ENCODE measurements around the gene GFY. TPM values are rescaled to one million over a fixed set of nuclear protein-coding genes. Genes with fewer than 3 reads are reported as not detected.

Gene GFY, protein sequence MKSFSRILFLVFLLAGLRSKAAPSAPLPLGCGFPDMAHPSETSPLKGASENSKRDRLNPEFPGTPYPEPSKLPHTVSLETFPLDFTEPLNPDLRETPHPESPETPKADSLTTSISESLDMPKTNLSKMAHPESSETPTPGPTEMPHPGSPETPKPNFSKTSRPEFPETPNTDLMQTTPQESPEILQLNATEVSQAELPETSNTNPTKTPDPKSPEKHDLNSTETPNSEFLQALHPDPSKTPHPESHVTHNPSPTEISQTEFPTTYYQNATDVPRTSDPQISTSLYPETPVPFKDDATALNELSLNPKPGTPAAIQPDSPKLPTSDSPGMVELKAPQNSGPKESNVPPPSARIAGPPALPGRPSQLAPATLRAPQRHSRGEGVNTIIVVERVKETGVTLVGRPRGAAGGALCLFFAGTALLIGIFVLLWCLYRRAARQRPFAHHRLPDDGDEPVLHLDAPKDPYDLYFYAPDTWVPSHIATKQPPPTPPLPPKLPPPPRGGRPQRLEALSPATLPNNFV
- total RNA-seq = not detected
- polyA plus RNA-seq = 0.05 TPM
- long read RNA-seq, donor 1 = 0 reads
- long read RNA-seq, donor 2 = 0 reads
- long read RNA-seq, donor 3 = 0 reads
- long read RNA-seq, donor 4 = 0 reads
- long read RNA-seq, donor 5 = 0 reads
- long read RNA-seq, donor 6 = 0 reads
- long read RNA-seq, donor 7 = 0 reads
- long read RNA-seq, donor 8 = 0 reads
- long read RNA-seq, donor 9 = 0 reads
- long read RNA-seq, donor 10 = 0 reads

DNA sequence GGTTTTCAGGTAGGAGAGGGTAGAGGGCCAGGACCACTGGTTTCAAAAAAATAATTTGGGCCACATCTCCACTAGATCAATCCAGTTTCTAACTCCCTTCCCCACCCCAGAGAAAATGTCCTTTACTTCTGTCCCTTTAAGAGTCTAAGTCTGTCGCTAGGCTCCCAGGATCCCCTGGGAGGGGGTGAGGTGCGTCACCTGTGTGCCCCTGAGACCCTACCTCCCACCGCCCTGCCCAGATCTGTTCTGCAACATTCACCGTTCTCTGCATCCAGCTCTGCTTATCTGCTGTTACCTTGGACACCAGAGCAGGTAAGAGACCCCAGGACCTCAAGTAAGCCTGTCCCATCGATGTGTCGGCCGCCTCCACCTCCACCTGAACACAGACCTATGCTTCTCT, at the start of gene GFY:
Gene GFY (plus strand): TSS at position 211 of the 400 bp plus-strand sequence. CDS start 1,043 bp downstream, outside the sequence.
- H3K9me3 ChIP-seq (ENCODE audit: control insufficient read depth in 2 of 2, insufficient read depth in 1 of 2, low read length in 1 of 2) = peaks cover 0 to 19% of the 10 kb centered on the region in 2 donors
- peaks cover 85 to 100% of the 10 kb centered on the region in 2 donors for H3K27me3 ChIP-seq (ENCODE audit: control insufficient read depth in 2 of 2, insufficient read depth in 1 of 2, low read length in 1 of 2)
- no peak within 1 kb of the TSS for H3K4me3 ChIP-seq (ENCODE audit: low read length in 2 of 2)
- WGBS = 68% methylated on average over 7 of the region's 7 CpGs
- H3K27ac ChIP-seq (ENCODE audit: low read depth in 1 of 2, low read length in 1 of 2) = no peak within 1 kb of the TSS
- peaks cover 4 to 33% of the 10 kb centered on the region in 2 donors for H3K4me1 ChIP-seq (ENCODE audit: control insufficient read depth in 2 of 2, insufficient read depth in 2 of 2, low read length in 2 of 2)
- DNase-seq (ENCODE audit: low read depth in 6 of 9, low spot score in 9 of 9) = no peak
- H3K36me3 ChIP-seq (ENCODE audit: control insufficient read depth in 2 of 2, insufficient read depth in 2 of 2, low read length in 1 of 2) = no peaks in the 10 kb centered on the region

DNA sequence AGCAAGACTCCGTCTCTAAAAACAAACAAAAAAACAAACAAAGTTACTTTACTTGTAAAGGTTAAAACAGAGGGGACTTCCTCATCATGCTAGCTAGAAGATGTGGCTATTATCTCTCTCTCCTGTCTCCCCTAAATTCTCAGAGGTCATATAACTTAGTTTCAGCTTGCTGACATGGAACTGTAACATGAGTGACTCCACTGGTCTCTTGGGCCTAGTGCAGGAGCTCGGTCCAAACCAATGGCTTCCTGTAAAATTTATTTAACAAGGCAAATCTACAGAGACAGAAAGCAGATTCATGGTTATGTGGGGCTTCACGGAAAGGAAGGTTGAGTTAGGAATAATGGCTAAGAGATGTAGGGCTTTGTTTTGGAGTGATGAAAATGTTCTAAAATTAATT, 46.7 kb upstream of the GFY start:
- 77% methylated on average over 3 of the region's 3 CpGs for WGBS
- Histone ChIP-seq H3K4me3 (ENCODE audit: low read length in 2 of 2) (no peak overlapping the region), H3K27me3 (ENCODE audit: control insufficient read depth in 2 of 2, insufficient read depth in 1 of 2, low read length in 1 of 2) (peaks cover 0 to 7% of the 10 kb centered on the region in 2 donors), H3K36me3 (ENCODE audit: control insufficient read depth in 2 of 2, insufficient read depth in 2 of 2, low read length in 1 of 2) (no peaks in the 10 kb centered on the region), H3K4me1 (ENCODE audit: control insufficient read depth in 2 of 2, insufficient read depth in 2 of 2, low read length in 2 of 2) (no peaks in the 10 kb centered on the region), H3K9me3 (ENCODE audit: control insufficient read depth in 2 of 2, insufficient read depth in 1 of 2, low read length in 1 of 2) (no peaks in the 10 kb centered on the region), H3K27ac (ENCODE audit: low read depth in 1 of 2, low read length in 1 of 2) (no peak overlapping the region)
- DNase-seq (ENCODE audit: low read depth in 6 of 9, low spot score in 9 of 9) = no peak

DNA sequence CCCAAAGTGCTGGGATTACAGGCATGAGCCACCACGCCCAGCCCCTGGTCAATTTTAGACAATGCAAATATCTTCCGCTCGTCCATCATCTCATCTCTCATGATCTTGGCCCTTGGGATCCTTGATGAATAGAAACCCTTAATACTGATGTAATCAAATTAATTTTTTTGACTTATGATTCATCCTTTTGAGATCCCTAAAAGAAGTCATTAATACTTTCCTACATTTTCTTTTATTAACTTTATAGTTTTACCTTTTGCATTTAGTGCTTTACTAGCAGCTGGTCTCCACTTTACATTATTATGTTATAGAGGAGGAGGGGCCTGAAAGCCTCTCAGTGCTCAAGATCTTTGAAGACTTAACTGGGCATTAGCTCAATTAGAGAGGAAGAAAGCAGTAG, 44.8 kb upstream of the GFY start:
- peaks cover 0 to 4% of the 10 kb centered on the region in 2 donors for H3K27me3 ChIP-seq (ENCODE audit: control insufficient read depth in 2 of 2, insufficient read depth in 1 of 2, low read length in 1 of 2)
- no peaks in the 10 kb centered on the region for H3K9me3 ChIP-seq (ENCODE audit: control insufficient read depth in 2 of 2, insufficient read depth in 1 of 2, low read length in 1 of 2)
- H3K27ac ChIP-seq (ENCODE audit: low read depth in 1 of 2, low read length in 1 of 2) = no peak overlapping the region
- H3K4me3 ChIP-seq (ENCODE audit: low read length in 2 of 2) = no peak overlapping the region
- no peak for DNase-seq (ENCODE audit: low read depth in 6 of 9, low spot score in 9 of 9)
- WGBS = 97% methylated on average over 3 of the region's 3 CpGs
- no peaks in the 10 kb centered on the region for H3K36me3 ChIP-seq (ENCODE audit: control insufficient read depth in 2 of 2, insufficient read depth in 2 of 2, low read length in 1 of 2)
- no peaks in the 10 kb centered on the region for H3K4me1 ChIP-seq (ENCODE audit: control insufficient read depth in 2 of 2, insufficient read depth in 2 of 2, low read length in 2 of 2)

DNA sequence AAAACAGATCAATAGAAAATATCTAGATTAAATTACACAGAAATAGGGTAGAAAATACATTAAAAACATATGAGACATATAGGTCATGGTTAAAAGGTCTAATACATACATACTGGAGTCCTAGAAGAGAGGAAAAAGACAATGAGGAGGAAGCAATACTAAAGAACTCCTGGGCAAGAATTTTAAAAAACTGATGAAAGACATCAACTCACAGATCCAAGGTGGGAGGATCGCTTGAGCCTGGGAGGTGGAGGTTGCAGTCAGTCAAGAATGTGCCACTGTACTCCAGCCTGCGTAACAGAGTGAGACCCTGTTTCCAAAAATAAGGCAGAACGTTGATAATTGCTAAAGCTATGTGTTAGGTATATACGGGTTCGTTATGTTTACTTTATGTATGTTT, 42.5 kb upstream of the GFY start:
- no peak for DNase-seq (ENCODE audit: low read depth in 6 of 9, low spot score in 9 of 9)
- no peak overlapping the region for H3K27ac ChIP-seq (ENCODE audit: low read depth in 1 of 2, low read length in 1 of 2)

DNA sequence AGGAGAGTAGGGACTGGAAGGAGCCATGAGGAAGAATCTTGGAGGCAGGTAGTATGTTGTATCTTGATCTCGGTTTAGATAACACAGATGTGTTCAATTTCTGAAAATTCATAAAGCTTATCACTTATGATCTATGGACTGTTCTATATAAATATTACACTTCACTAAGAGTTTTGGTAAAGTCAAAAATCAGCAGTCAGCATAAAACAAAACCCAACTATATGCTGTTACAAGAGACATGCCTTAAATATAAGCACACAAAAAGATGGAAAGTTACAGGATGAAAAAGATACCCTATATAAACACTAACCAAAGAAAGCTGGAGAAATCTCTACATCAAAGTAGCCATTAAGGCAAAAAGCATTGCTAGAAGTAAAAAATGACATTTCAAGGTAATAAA, 41.6 kb upstream of the GFY start:
- Histone ChIP-seq H3K27ac (ENCODE audit: low read depth in 1 of 2, low read length in 1 of 2) (no peak overlapping the region), H3K36me3 (ENCODE audit: control insufficient read depth in 2 of 2, insufficient read depth in 2 of 2, low read length in 1 of 2) (no peaks in the 10 kb centered on the region), H3K4me3 (ENCODE audit: low read length in 2 of 2) (no peak overlapping the region), H3K4me1 (ENCODE audit: control insufficient read depth in 2 of 2, insufficient read depth in 2 of 2, low read length in 2 of 2) (no peaks in the 10 kb centered on the region), H3K9me3 (ENCODE audit: control insufficient read depth in 2 of 2, insufficient read depth in 1 of 2, low read length in 1 of 2) (peaks cover 0 to 8% of the 10 kb centered on the region in 2 donors), H3K27me3 (ENCODE audit: control insufficient read depth in 2 of 2, insufficient read depth in 1 of 2, low read length in 1 of 2) (peaks cover 0 to 4% of the 10 kb centered on the region in 2 donors)
- no peak for DNase-seq (ENCODE audit: low read depth in 6 of 9, low spot score in 9 of 9)
- WGBS = 95% methylated on average over 1 of the region's 1 CpG

More for the DNA sequence above, 42.5 kb upstream of the GFY start:
- peaks cover 0 to 4% of the 10 kb centered on the region in 2 donors for H3K27me3 ChIP-seq (ENCODE audit: control insufficient read depth in 2 of 2, insufficient read depth in 1 of 2, low read length in 1 of 2)
- no peak overlapping the region for H3K4me3 ChIP-seq (ENCODE audit: low read length in 2 of 2)
- no peaks in the 10 kb centered on the region for H3K9me3 ChIP-seq (ENCODE audit: control insufficient read depth in 2 of 2, insufficient read depth in 1 of 2, low read length in 1 of 2)
- H3K36me3 ChIP-seq (ENCODE audit: control insufficient read depth in 2 of 2, insufficient read depth in 2 of 2, low read length in 1 of 2) = no peaks in the 10 kb centered on the region
- H3K4me1 ChIP-seq (ENCODE audit: control insufficient read depth in 2 of 2, insufficient read depth in 2 of 2, low read length in 2 of 2) = no peaks in the 10 kb centered on the region
- WGBS = 97% methylated on average over 5 of the region's 5 CpGs

DNA sequence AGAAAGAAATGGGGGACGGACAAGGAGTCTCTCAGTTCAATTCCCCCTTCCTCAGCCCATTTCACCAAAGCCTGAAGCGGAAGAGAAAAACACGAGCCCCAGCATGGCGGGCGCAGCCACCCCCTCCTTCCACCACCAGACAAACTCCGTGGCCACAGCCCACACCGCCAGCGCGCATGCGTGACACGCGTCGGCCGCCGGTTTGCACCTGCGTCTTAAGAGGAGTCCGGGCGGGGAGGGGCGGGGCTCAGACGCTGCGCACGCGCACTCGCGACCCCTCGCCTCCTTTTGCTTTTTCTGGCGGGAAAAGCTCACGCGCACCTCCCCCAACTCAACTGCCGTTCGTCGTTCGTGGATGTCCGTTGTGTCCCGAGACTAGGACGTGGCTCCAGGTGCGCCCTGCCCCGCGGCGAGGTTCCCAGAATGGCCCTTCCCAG, 37.2 kb upstream of the GFY start, which contains the start of gene KASH5:
Gene KASH5 (plus strand): TSS at position 314 of the 437 bp plus-strand sequence. CDS start 2,635 bp downstream, outside the sequence.
- Histone ChIP-seq H3K4me3 (ENCODE audit: low read length in 2 of 2) (peak within 1 kb of the TSS in 1 of 2 donors; percentile 15), H3K4me1 (ENCODE audit: control insufficient read depth in 2 of 2, insufficient read depth in 2 of 2, low read length in 2 of 2) (peaks cover 0 to 5% of the 10 kb centered on the region in 2 donors), H3K9me3 (ENCODE audit: control insufficient read depth in 2 of 2, insufficient read depth in 1 of 2, low read length in 1 of 2) (peaks cover 0 to 17% of the 10 kb centered on the region in 2 donors), H3K27ac (ENCODE audit: low read depth in 1 of 2, low read length in 1 of 2) (no peak within 1 kb of the TSS), H3K36me3 (ENCODE audit: control insufficient read depth in 2 of 2, insufficient read depth in 2 of 2, low read length in 1 of 2) (no peaks in the 10 kb centered on the region), H3K27me3 (ENCODE audit: control insufficient read depth in 2 of 2, insufficient read depth in 1 of 2, low read length in 1 of 2) (peaks cover 0 to 10% of the 10 kb centered on the region in 2 donors)
- peak in 4 of 9 donors; percentile 41 to 65 (median 48) for DNase-seq (ENCODE audit: low read depth in 6 of 9, low spot score in 9 of 9)
- 54% methylated on average over 40 of the region's 40 CpGs for WGBS

DNA sequence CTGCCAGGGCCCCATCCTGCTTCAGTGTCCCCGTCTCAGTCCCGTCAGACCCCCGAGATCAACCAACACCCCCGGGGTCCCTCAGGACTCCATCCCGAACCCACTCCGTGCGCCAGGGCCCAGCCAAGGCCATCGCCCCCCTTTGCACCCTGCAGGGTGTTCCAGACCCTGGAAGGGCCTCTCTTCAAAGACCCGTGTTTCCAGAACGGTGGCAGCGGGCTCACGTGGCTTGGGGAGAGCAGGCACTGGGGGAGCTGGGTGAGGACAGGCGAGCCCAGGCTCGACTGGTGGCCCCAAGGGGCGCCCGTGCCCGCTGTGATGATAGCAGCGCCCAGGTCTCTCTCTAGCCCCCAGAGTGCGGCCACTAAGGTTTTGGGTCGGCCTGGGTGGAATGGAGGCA, 35.8 kb upstream of the GFY start:
- H3K27me3 ChIP-seq (ENCODE audit: control insufficient read depth in 2 of 2, insufficient read depth in 1 of 2, low read length in 1 of 2) = peaks cover 0 to 17% of the 10 kb centered on the region in 2 donors
- peaks cover 0 to 17% of the 10 kb centered on the region in 2 donors for H3K9me3 ChIP-seq (ENCODE audit: control insufficient read depth in 2 of 2, insufficient read depth in 1 of 2, low read length in 1 of 2)
- no peak for DNase-seq (ENCODE audit: low read depth in 6 of 9, low spot score in 9 of 9)
- no peak overlapping the region for H3K4me3 ChIP-seq (ENCODE audit: low read length in 2 of 2)
- 97% methylated on average over 20 of the region's 20 CpGs for WGBS
- H3K36me3 ChIP-seq (ENCODE audit: control insufficient read depth in 2 of 2, insufficient read depth in 2 of 2, low read length in 1 of 2) = no peaks in the 10 kb centered on the region
- H3K27ac ChIP-seq (ENCODE audit: low read depth in 1 of 2, low read length in 1 of 2) = no peak overlapping the region
- H3K4me1 ChIP-seq (ENCODE audit: control insufficient read depth in 2 of 2, insufficient read depth in 2 of 2, low read length in 2 of 2) = peaks cover 0 to 12% of the 10 kb centered on the region in 2 donors

DNA sequence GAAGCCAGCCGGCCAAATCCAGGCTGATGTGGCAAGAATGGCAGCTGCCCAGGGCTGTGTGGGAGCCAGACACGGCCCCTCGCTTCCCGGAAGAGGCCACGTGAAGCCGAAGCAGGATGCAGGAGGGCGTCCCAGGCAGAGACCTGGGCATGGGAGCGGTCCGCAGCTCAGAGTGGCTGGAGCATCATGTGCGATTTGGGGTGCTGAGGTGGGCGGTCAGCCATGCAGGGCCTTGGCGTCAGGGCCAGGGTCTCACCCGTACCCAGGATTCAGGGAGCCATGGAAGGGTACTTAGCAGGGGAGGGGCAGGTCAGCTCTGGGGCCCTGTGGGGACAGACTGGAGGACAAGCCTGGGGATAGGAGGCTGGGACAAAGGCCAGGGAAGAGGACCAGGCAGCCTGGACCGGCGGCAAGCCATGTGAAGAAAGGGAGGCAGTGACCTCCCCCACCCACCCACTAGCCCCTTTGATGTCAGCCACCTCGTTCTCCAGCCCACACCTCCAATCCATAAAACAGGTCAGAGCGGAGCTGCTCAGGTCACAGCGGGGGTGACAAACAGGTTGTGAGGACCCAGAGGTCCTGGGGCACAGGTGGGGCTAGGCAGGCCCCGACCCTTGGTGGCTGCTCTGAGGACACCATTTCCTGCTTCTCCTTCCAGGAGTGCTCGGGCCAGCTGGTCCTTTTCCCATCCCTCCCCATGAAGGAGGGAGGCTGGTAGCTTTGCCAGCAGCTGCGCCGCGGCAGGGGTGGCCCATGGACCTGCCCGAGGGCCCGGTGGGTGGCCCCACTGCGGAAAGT, 34.9 kb upstream of the GFY start:
- Histone ChIP-seq H3K27me3 (ENCODE audit: control insufficient read depth in 2 of 2, insufficient read depth in 1 of 2, low read length in 1 of 2) (peaks cover 0 to 17% of the 10 kb centered on the region in 2 donors), H3K4me3 (ENCODE audit: low read length in 2 of 2) (no peak overlapping the region), H3K4me1 (ENCODE audit: control insufficient read depth in 2 of 2, insufficient read depth in 2 of 2, low read length in 2 of 2) (peaks cover 0 to 12% of the 10 kb centered on the region in 2 donors), H3K27ac (ENCODE audit: low read depth in 1 of 2, low read length in 1 of 2) (no peak overlapping the region), H3K36me3 (ENCODE audit: control insufficient read depth in 2 of 2, insufficient read depth in 2 of 2, low read length in 1 of 2) (no peaks in the 10 kb centered on the region), H3K9me3 (ENCODE audit: control insufficient read depth in 2 of 2, insufficient read depth in 1 of 2, low read length in 1 of 2) (peaks cover 0 to 17% of the 10 kb centered on the region in 2 donors)
- 91% methylated on average over 26 of the region's 26 CpGs for WGBS
- no peak for DNase-seq (ENCODE audit: low read depth in 6 of 9, low spot score in 9 of 9)

Measured in thymus (tissue), 14 donors.